ENCODE results near the gene PFKFB2.
A peak's percentile ranks its signal among the peaks of the same experiment; 100 is the strongest.
"Not testable (repeated sequence)": the region's sequence is repeated elsewhere in the genome, so short reads cannot be mapped to it uniquely, and the experiment has no call there.

PFKFB2 gene

DNA sequence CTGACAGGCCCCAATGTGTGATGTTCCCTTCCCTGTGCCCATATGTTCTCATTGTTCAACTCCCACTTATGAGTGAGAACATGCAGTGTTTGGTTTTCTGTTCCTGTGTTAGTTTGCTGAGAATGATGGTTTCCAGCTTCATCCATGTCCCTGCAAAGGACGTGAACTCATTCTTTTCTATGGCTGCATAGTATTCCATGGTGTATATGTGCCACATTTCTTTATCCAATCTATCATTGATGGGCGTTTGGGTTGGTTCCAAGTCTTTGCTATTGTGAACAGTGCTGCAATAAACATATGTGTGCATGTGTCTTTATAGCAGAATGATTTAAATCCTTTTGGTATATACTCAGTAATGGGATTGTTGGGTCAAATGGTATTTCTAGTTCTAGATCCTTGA is 11.7 kb upstream of the PFKFB2 start:
- DNase-seq = not testable (repeated sequence)

DNA sequence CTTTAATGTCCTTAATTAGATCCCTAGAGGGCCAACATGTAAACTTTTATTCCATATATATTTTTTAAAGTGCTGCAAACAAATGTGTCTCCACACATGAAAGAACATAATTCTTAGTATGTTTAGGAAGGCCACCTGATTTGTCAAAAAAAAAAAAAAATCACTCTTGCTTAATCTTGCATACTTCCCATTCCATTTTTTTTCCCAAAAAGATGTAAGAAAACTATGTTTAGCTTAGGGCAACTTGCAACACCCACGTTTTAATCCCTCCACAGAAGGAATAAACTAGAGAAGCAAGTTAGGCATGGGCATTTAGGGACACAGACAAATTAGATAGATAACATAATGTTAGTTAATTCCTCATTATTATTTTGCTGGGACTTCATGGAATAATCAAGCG is 7.6 kb upstream of the PFKFB2 start:
- DNase-seq = no peak

DNA sequence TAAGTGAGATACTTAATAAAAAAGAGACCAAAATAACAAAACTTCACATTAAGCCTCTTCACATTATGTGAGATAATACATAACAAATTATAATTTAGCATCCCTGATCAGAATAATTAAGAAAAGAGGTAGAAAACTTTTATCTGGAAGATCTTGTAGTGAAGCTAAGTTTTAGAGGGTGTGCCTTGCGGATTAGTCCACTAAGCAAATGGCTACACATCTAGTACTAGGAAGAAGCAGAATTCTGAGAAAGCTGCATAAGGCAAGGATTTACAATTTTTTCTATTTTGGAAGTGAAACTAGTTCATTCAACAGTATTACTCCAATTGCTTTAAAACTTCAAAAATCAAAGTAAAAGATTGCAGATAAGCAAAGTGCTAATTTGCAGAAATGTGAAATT is 5.6 kb upstream of the PFKFB2 start:
- no peak for DNase-seq

DNA sequence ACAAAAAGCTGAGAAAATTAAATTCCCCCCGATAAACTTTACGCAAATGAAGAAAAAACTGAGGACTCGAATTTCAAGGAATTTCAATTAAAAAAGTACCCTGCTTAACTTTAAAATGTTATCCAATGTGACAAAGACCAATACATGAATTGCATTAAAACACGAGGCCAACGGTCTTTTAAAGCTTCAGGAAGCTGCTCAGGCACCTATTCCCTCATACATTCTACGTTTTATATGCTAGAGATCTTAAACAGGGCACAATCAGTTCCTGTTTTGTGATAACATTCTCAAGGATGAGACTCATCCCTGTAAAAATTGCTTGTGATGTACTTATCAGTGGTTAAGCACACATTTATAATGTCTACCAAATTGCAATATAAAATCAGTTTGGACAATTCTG is 5.0 kb upstream of the PFKFB2 start:
- no peak for DNase-seq

DNA sequence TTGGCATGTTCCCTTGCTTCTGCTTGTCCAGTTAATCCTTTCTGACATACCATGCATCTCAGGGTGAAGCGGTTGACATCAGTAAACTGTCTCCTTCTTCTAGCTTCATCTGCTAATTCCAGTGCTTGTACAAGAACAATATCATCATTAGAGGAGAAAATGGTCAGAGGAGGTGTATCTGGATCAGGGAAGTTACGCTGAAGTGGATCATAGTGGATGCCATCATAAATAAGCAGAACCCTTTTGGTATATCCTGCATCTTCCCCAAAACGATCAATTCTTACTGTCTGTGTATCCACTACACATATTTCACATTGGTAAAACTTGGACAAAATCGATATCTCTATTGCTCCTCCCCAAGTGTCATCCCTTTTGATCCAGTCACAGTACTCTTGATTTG is 4.0 kb upstream of the PFKFB2 start:
- no peak for DNase-seq

DNA sequence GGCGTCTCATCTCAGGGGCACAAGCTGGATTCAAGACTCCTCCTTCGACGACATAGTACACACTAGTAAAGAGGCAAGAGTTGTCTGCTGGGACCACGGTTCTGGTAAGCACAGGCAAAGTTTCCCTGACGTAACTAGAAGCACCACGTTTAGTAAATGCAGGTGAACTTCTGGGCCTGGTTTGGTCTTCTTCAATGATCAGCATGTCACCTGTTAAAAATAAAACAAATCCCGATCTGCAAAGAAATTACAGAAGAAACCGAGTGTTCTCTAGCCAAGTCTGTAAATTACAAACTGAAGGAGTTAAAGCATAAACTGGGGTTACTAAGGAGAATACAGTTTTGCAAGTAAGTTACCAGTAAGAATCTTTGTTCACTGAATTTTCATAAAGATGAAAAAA is 3.6 kb upstream of the PFKFB2 start:
- DNase-seq = no peak

DNA sequence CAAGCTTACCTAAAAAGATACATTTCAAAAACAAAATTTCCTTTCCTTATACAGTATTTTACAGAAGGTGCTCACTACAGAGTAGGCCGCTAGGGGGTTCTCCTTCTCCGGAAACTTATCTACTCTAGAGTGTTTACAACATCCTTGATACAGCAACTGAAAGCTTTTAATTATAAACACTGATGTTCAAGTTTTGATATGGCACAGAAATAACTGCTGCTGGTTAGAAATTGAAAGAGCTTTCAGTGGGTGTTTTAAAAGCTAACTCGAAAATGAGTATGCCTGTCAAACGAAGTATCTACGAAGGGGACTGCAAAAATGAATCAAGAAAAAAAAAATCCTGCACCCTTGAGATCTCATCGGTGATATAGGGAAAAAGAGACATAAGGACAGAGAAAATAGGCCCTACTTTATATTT is 3.1 kb upstream of the PFKFB2 start:
- DNase-seq = no peak

DNA sequence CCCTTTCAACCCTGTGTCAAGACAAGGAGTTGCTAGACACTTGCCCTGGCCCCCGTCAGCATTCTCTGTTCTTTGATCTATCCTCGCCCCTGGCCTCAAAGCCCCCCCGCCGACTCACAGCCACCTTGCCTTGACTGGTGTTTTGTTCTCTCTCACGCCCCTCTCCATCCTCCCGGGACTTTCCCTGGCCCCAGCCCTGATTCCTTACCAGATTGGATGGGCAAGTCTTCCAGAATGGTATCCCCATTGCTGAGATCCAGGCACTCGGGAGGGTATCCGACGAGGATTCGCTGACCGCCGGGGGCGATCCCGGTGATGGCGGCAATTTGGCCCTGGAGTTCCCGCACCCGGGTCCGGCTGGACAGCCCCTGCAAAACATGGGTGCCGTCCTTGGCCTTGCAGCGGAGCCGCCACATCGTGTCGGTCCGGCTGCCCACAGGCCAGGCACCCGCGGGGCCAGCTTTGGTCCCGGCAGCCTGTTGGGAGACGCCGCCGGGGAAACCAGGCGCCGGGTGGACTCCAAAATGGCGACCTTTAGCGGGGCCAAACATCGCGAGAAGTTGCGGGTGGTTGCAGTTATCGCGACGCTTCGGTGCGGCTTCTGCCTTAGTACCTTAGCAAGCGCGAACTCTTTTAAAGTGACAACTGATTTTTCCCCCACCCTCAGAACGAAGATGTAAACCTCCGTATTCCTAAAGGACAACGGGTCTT is 2.4 kb upstream of the PFKFB2 start:
- DNase-seq = peak; percentile 89

DNA sequence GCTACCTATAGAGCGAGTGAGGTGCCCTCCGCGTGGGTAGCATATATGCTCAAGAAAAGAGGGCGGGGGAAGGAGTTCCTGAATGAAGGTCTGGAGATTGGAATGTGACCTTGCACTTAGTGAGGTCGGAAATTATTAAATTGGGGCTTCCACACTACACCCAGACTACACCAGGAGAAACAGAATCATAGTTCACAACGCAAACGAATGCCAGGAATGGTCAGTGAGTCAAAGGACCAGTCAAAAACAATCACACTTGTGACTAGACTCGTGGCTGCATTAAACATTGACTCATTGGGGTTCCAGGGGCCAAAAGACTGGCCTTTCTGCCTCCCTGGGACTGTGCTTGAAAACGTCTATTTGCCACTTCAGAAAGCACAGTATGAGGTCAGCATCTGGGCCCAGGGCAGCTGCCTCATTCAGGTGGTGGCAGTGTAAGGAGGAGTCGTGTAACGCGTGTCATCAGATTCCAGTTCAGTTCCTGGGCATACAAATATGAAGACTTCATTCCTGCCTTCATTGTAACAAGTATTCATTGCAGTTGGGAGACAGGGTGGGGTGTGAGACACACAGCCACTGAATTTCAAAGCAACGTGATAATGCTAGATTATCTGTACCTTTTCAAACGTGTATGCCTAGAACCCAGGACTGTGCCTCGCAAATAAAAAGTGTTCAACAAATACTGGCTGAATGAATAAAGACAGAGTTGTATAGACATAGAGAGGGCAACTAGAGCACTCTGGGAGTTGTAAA is 1.7 kb upstream of the PFKFB2 start, which contains the start of gene YOD1:
YOD1 (minus strand) TSS at position 18 of the 753 bp plus-strand sequence. CDS start 178 bp downstream, outside the sequence.
- DNase-seq = peak; percentile 49

DNA sequence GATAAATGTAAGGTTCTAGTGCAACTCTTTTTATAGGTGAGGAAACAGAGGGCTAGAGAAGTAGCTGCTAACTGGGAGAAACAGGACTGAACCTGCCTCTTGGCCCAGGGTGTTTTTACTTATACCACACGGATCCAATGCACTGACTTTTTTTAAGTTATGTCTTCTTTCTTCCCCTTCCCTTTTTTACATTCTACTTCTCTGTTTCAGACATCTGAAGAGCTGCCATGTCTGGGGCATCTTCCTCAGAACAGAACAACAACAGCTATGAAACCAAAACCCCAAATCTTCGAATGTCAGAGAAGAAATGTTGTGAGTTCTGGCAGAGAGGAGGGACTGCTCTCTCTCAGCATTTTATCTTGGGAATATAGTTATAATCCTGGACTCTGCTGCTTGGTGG is 1.4 kb downstream of the PFKFB2 start:
- DNase-seq = no peak

DNA sequence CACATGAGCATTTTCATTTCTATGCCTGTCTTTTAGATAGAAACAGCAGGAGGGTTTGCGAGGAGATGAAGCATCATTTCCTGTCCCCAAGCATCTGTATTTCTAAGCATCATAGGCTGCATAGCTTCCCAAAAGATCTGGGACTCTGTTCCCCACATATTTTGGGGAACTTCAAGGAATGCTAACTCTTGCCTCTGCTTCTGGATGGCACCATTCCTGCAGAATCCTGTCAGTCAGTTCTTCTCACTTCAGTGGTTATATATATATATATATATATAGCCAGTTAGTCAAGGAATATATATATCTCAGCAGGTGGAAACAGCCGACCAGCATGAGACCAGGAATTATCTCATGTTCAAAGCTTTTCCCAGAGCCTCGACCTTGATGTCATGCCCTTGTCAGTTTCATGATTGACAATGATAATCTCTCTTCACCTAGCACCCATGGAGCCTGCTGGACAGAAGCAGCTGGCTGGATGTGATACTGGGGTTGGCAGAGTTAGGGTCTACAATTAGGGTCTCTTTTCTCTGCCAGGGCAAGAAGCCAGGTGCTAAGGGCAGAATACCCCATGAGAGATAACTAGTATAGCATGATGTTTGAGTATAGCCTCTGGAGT is 2.4 kb downstream of the PFKFB2 start:
- no peak for DNase-seq

DNA sequence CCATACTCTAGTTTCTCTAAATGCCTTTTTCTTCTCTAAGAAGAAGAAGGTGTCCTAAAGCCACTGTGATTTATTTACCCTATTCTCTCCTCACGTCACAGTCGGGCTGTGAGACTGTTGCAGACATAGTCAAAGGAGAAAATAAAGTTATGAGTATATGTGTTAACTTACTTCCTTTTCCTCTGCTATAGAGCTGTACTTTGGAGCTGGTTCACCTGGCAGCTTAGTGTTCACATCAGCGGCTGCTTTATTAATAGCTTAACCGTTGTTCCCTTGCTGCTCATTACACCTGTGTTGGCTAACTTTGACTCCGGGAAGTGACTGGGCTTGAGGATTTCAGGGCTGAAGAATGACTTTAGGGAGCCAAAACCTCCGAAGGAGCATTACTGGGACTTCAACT is 3.6 kb downstream of the PFKFB2 start:
- no peak for DNase-seq

DNA sequence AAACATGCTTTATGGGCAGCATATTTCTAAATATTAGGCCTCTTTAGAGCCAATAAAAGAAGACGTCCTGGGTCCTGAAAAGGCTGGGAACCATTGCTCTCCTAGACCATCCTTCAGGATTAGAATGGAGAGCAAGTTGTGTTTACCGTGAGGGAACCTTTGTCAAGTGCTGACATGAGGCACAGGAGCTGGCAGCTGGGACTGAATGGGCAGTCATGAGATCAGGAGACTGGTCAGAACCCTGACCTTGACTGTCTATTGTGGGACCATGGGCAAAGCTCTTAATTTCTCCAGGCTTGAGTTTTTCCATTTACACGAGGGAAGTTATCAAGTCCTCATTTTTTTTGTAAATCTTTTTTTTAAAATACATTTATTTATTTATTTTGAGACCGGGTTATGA is 5.2 kb downstream of the PFKFB2 start:
- DNase-seq = no peak

DNA sequence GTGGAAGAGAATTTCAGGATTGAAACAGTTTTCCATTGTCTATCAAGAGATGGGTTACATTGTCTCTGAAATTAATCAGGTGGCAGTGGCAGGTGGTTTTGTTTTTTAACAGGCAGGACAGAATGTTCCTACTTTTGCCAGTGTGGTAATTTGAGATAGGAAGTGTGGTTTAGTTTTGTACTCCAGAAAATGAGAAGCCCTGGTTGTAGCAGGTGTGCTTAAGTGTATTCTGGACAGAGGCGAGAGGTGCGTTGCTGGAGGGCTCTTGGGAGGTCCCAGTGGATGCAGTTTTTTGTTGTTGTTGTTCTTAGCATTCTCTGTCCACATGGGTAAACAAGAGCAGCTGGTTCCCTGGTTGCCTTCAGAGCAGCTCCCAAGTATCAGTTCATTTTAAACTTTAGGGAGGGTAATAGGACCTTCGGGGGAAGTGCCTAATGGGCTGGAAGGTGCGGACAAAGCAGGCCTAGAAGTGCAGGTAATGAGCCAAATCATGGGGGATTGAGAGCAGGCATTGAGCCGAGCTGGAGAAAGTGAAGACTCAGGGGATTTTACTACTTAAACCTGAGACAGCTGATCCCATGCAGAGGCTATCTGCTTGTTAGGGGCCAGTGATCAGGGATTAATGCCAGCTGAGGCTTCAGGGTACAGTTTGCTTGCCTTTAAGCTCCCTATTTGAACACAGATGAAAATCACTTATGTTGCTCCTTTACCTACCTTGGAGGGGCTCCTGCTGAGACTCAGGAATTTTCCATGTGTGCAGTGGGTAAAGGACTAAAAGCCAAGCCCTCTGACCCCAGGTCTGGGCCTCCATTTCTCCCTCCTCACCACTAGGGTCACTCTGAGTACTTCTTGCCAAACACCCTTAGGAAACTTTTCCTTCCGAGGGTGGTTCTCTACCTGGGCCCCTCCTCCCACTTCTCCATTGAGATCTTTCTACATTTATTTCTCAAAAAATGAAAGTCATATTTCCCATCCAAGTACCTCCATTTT is 6.1 kb downstream of the PFKFB2 start:
- DNase-seq = no peak

DNA sequence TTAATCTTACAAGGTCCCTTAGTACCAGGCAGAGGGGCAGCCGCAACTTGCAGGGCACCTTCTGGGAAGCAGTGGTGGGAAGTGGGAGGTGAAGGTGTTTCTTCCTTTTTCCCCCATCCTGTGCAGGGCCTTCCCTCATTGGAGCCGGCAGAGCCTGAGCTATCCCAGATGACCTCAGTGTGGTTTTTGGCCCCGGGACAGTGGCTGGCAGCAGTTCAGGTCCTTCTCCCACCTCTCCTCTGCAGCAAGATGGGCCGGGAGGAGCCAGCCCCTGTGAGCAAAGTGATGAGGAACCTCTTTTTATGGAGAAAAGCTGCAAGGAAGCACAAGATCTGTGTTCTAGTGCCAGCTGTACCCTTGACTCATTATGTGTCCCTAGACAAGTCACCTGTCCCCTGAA is 6.8 kb downstream of the PFKFB2 start:
- DNase-seq = no peak

DNA sequence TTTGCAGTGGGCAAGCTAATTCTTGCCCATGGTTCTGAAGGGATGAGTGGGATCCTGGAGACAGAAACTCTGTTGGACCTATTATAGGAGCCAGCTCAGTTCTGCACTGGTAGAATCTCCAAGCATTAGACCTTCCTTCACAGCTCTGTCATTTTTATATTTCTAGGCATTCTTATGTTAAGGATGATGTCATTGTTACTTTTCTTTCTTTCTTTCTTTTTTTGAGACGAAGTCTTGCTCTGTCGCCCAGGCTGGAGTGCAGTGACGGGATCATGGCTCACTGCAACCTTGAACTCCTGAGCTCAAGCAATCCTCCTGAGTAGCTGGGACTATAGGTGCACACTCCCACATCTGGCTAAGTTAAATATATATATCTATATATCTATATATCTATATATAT is 7.5 kb downstream of the PFKFB2 start:
- DNase-seq = no peak

DNA sequence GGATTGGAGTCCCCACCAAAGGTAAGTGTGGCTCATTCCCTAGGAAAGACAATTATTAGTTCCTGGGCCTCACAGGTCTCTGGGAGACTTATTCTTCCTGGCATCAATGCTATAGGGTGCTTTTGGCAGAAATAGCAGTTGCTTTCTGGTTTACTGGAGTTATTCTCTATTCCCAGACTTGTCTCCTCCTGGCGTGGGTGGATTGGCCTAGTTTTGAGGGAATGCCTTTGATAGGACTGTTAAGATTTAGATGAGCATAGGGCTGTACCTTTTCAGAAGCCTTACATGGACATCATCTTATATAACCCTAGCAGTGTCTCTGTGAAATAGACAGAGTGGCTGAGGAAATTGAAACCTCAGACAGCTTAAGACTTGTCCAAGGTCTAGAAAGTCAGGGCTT is 9.0 kb downstream of the PFKFB2 start:
- DNase-seq = no peak

DNA sequence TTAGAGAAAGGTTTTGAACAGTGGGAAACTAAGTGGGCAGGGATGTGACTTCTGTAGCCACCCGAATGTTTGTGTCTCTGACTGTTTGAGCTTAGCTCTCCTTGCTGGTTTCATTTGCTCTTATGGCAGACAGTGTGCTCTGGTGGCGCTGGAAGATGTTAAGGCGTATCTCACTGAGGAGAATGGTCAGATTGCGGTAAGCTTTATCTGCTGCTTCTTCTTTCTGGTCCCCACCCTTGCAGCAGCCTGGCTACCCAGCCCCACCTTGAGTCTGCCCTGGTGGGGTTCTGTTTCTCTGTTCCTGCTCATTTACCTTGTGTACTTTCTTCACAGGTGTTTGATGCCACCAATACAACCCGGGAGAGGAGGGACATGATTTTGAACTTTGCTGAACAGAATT is 9.9 kb downstream of the PFKFB2 start:
- DNase-seq = no peak

DNA sequence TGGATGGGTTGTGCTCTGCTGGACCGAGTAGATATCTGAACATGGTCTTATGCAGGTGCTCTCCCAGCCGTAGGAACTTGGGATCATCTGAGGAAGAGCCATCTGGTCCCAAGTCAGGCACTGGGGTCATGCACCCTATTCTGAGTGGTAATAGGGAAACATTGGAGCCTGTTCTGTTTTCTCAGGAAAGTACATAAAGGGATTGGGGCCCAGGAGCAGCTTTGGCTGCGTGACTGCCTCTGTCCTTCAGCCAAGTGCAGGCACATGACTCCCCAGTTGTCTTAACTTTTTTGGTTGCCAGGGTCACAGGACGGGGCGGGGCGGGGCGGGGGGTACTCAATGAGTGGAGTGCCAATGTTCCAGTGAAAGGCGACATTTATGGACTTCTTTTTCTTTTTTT is 11.5 kb downstream of the PFKFB2 start:
- DNase-seq = no peak

DNA sequence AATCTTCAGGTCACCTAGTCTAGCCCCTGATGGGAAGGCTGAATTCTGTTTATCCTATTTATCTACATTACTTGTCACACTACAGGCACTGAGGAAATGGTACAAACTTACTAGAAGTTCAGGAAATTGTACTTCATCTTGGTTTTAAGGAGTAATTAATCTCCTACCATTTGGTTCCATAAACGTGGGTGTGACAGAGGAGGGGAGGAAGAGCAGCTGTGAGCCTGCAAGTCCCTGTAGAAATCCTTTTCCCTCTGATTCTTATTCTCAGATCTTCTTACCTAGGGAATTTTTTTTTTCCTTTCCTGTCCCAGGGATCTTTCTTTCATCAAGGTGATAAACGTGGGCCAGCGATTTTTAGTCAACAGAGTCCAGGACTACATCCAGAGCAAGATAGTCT is 14.1 kb downstream of the PFKFB2 start:
- DNase-seq = no peak

DNA sequence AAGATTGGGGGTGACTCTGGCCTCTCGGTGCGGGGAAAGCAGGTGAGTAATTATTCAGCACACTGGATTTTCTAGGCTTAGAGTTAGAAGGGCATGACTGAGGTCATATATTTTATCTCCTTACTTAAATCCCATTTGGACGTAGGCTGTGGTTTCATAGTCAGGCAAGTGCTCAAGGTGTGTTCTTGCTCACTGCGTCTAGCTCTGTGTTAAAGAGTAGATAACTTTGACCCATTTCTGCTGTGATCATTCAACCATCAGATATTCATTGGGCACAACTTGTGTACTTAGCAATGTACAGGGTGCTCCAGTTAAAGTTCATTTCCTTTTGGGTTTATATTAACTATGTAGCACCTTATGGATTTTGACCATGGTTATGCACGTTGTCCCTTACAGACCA is 14.6 kb downstream of the PFKFB2 start:
- DNase-seq = no peak

DNA sequence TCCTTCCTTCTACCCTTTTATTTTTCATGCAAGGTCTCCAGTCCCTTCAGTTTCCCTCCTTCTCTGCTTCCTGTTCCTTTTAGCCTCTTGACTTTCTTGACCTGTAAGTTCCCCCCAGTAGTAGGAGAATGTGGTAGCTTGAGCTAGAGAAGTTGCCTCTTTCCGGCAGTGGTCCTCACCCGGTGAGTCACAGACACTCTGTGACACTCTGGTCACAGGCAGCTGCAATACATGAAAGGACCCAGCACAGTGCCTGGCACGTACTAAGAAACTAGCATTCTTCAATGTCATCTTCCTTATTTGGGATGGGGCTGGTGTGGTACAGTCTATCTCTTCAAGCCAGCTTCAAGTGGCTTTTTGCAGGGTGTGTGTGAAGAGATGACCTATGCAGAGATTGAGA is 16.0 kb downstream of the PFKFB2 start:
- DNase-seq = no peak
